Kidney glomerular epithelial cell (primary cell): Measurements from ENCODE around the gene SYNC.
"Not testable (repeated sequence)": the region's sequence is repeated elsewhere in the genome, so short reads cannot be mapped to it uniquely, and the experiment has no call there.

Source experiments
- DNase-seq: peaks from one replicate; lab custom pipeline; 2025; lab: John Stamatoyannopoulos, UW

The SYNC gene

DNA sequence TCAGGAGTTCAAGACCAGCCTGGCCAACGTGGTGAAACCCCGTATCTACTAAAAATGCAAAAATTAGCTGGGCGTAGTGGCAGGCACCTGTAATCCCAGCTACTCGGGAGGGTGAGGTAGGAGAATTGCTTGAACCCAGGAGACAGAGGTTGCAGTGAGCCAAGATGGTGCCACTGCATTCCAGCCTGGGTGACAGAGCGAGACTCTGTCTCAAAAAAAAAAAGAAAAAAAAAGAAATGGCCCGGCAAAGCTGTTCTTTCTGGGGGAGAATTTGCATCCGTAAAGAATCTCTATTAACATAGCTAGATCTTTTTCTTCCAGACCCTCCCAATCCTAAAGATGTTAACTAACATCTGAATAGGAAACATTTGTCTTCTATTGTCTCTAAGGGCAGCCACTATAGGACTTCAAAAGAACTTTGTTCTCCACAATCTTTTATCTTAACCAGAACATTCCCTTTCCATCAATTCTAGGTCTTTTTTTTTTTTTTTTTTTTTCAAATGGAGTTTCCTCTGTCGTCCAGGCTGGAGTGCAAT lies 60.2 kb downstream of the SYNC start:
- DNase-seq = not testable (repeated sequence)

DNA sequence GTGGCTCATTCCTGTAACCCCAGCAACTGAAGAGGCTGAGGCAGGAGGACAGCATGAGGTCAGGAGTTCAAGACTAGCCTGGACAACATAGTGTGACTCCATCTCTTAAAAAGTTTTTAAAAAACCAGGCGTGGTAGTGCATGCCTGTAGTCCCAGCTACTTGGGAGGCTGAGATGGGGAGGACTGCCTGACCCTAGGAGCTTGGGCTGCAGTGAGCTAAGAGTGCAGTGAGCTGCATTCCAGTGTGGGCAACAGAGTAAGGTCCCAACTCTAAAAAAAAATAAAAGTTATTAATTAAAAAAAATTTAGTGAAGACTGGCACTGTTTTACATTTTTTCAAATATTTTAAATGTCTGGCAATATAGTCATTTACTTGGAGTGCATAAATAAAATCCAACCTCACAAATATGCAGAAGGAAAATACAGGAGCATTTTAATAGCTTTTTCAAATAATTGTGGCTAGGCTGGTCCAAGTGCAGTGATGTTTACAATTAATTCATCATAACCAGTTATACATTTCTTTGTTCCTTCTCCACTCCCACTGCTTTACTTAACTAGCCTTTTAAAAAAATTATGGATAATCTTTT lies 63.0 kb downstream of the SYNC start:
- no peak for DNase-seq

DNA sequence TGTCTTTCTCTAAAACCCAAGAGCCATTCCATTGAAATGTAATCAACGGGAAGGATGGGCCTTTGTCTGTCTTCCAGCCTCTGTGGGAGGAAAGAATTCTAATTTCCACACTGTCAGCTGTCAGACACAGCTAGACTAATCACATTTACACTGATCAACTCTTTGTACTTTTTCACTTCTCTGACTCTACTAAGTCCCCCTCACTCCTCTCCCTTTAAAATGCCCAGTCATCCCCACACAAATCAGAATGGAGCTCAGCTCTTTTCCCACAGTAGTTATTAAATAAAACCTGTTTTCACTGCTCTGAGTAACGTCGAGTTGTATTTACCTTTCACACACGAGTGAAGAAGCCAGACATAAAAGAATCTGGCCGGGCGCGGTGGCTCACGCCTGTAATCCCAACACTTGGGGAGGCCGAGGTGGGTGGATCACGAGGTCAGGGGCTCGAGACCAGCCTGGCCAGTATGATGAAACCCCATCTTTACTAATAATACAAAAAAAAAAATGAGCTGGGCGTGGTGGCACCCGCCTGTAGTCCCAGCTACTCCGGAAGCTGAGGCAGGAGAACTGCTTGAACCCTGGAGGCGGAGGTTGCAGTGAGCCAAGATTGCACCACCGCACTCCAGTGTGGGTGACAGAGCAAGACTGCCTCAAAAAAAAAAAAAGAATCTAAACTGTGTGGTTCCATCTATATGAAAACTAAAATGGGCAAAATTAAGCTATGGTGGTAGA lies 65.5 kb downstream of the SYNC start:
- DNase-seq = no peak

DNA sequence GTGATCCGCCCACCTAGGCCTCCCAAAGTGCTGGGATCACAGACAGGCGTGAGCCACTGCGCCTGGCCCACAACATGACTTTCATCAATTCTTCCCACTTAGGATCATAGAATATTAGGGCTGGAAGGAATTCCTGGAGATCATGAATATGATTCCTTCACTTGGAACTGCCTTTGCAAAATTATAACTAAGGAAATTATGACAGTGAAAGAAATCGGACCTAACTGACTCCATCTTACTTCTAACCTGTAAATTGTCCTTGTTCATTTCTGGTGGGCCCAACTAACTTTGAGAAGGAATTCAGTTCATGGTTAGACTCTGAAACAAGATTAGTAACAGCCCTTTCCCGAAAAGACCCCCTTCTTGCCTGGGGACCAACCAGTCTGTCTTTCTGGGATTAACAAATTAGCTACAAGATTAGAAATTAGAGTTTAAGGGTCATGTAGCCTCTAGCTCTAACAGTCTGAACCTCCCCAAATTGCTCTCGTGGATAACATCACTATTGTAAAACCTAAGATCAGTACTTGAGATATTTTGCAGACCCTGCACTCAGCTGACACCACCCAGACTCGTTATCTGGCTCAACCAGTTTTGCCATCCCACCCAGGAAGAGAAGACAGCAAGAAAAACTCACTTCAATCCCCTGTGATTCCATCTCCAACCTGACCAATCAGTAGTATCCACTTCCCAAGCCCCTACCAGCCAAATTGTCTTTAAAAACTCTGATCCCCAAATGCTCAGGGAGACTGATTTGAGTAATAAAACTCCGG lies 66.9 kb downstream of the SYNC start:
- DNase-seq = no peak

DNA sequence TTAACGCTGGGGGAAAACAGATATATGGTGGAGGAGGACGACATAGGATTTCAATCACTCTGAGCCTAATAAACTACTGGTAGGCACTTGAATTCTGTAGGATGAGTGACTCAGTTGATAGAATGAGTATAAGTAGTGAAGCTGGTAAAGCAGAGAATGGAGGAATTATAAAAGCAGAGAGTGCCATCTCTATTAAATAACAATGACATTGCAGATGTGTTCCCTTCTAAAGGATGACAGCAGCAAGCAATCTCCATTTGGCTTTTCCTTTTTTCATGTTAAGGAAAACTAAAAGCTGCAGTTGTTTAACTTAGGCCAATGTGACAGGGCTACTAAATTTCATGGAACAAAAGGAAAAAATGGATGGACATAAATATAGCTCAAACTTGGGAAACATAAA lies 69.7 kb downstream of the SYNC start:
- DNase-seq = no peak

DNA sequence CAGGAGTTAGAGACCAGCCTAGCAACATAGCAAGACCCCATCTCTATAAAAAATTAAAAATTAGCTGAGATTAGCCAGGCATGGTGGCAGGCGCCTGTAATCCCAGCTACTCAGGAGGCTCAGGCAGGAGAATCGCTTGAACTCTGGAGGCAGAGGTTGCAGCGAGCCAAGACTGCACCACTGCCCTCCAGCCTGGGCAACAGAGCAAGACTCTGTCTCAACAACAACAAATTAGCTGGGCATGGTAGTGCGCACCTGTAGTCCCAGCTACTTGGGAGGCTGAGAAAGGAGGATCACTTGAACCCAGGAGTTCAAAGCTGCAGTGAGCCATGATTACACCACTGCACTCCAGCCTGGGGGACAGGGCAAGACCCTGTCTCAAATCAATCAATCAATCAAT lies 72.4 kb downstream of the SYNC start:
- not testable (repeated sequence) for DNase-seq
